Osteoblast (primary cell): ENCODE measurements around the gene WDFY4. TPM values are rescaled to one million over a fixed set of nuclear protein-coding genes. Genes with fewer than 3 reads are reported as not detected.

ENCODE experiments used
- DNase-seq: peaks from one replicate; pipeline ENCODE4 v3.0.0; 2011; ENCODE audit warnings: low spot score, mixed read lengths; ENCODE audit not compliant: insufficient read length; ENCODE audit errors: missing footprints
- H2AFZ ChIP-seq: 2 replicates; pipeline ENCODE4 v1.6.0; 2011; ENCODE audit warnings: mild to moderate bottlenecking, low read length
- H3K27ac ChIP-seq: 2 replicates; pipeline ENCODE4 v1.5.1; 2011; ENCODE audit warnings: mild to moderate bottlenecking, low read depth, low read length, moderate library complexity
- H3K27me3 ChIP-seq: 2 replicates; pipeline ENCODE4 v1.6.0; 2012; ENCODE audit warnings: mild to moderate bottlenecking, control low read depth, inconsistent platforms, low read length, moderate library complexity; ENCODE audit not compliant: insufficient read depth
- H3K36me3 ChIP-seq: 2 replicates; pipeline ENCODE4 v1.5.1; 2011; ENCODE audit warnings: mild to moderate bottlenecking, low read length, control low read depth, moderate library complexity; ENCODE audit not compliant: insufficient read depth
- H3K4me1 ChIP-seq: 2 replicates; pipeline ENCODE4 v1.5.1; 2011; ENCODE audit warnings: mild to moderate bottlenecking, low read length, control low read depth, moderate library complexity; ENCODE audit not compliant: insufficient read depth
- H3K4me2 ChIP-seq: 2 replicates; pipeline ENCODE4 v1.6.0; 2011; ENCODE audit warnings: mild to moderate bottlenecking, low read length; ENCODE audit not compliant: insufficient read depth
- H3K4me3 ChIP-seq: fragments of 200-600 bp; sonication (generic); 3 replicates; pipeline ENCODE4 v1.5.1; 2012; ENCODE audit warnings: mild to moderate bottlenecking, low read length, inconsistent platforms; ENCODE audit not compliant: insufficient read depth
- H3K79me2 ChIP-seq: 2 replicates; pipeline ENCODE4 v1.6.0; 2012; ENCODE audit warnings: mild to moderate bottlenecking, low read length, control low read depth, inconsistent platforms; ENCODE audit not compliant: insufficient read depth
- H3K9me3 ChIP-seq: 2 replicates; pipeline ENCODE4 v1.5.1; 2011; ENCODE audit warnings: low read depth, low read length, control low read depth
- H4K20me1 ChIP-seq: 2 replicates; pipeline ENCODE4 v1.6.0; 2012; ENCODE audit warnings: mild to moderate bottlenecking, low read length, control low read depth; ENCODE audit not compliant: insufficient read depth
- CTCF ChIP-seq: IDR thresholded peaks from 2 replicates; pipeline ENCODE4 v1.5.1; 2011; ENCODE audit warnings: mild to moderate bottlenecking, low read depth, low read length, moderate library complexity; ENCODE audit errors: extremely low read depth
- total RNA-seq: library from RNA; depleted of rRNA; stranded (reverse); fragments of >200 nt; gene quantifications from 2 replicates; pipeline ENCODE4 v1.2.3, GENCODE V29; 2012

Gene WDFY4
- total RNA-seq, 1 donor = 0.36 TPM

- Histone ChIP-seq H2AFZ (no peak overlapping the region), H4K20me1 (no peaks in the 10 kb centered on the region), H3K4me3 (no peak overlapping the region), H3K9me3 (no peaks in the 10 kb centered on the region), H3K36me3 (no peaks in the 10 kb centered on the region), H3K27ac (no peak overlapping the region), H3K79me2 (no peaks in the 10 kb centered on the region), H3K4me2 (no peak overlapping the region), H3K4me1 (no peaks in the 10 kb centered on the region), H3K27me3 (peaks cover 18% of the 10 kb centered on the region)
- DNase-seq = peak; percentile 52
- TF ChIP-seq CTCF = no peak
Measured at GRCh38 chr10:48945441-48946130, 260.9 kb downstream of the WDFY4 start.

GRCh38 chr10:48946332-48946731 lies 261.7 kb downstream of the WDFY4 start:
- Histone ChIP-seq H3K4me1 (no peaks in the 10 kb centered on the region), H2AFZ (no peak overlapping the region), H3K79me2 (no peaks in the 10 kb centered on the region), H3K4me3 (no peak overlapping the region), H3K9me3 (no peaks in the 10 kb centered on the region), H3K4me2 (no peak overlapping the region), H3K27ac (no peak overlapping the region), H3K36me3 (no peaks in the 10 kb centered on the region), H4K20me1 (no peaks in the 10 kb centered on the region), H3K27me3 (peaks cover 18% of the 10 kb centered on the region)
- DNase-seq = no peak
- TF ChIP-seq CTCF = no peak

GRCh38 chr10:48946891-48947500 lies 262.3 kb downstream of the WDFY4 start:
- Histone ChIP-seq H3K27ac (no peak overlapping the region), H3K27me3 (peaks cover 21% of the 10 kb centered on the region), H4K20me1 (no peaks in the 10 kb centered on the region), H3K4me2 (no peak overlapping the region), H3K4me3 (no peak overlapping the region), H3K9me3 (no peaks in the 10 kb centered on the region), H3K79me2 (no peaks in the 10 kb centered on the region), H3K36me3 (no peaks in the 10 kb centered on the region), H2AFZ (no peak overlapping the region), H3K4me1 (no peaks in the 10 kb centered on the region)
- TF ChIP-seq CTCF = no peak
- no peak for DNase-seq

GRCh38 chr10:48947690-48948469 lies 263.2 kb downstream of the WDFY4 start:
- Histone ChIP-seq H3K27ac (no peak overlapping the region), H3K36me3 (no peaks in the 10 kb centered on the region), H3K4me3 (no peak overlapping the region), H3K9me3 (no peaks in the 10 kb centered on the region), H3K4me1 (no peaks in the 10 kb centered on the region), H3K27me3 (peaks cover 21% of the 10 kb centered on the region), H3K4me2 (no peak overlapping the region), H4K20me1 (no peaks in the 10 kb centered on the region), H2AFZ (no peak overlapping the region), H3K79me2 (no peaks in the 10 kb centered on the region)
- no peak for DNase-seq
- no peak for TF ChIP-seq CTCF
